Measurements from ENCODE around the gene MRTFA.

MRTFA gene

GRCh38 chr22:40621309-40622151 lies 15.0 kb downstream of the MRTFA start:
- TF ChIP-seq GATA2 (IDR thresholded peaks at IDR 0.05; ENCODE audit: low read depth, low read length) (no peak), GATA3 (IDR thresholded peaks at IDR 0.05; ENCODE audit: low read depth, low read length) (no peak)

DNA sequence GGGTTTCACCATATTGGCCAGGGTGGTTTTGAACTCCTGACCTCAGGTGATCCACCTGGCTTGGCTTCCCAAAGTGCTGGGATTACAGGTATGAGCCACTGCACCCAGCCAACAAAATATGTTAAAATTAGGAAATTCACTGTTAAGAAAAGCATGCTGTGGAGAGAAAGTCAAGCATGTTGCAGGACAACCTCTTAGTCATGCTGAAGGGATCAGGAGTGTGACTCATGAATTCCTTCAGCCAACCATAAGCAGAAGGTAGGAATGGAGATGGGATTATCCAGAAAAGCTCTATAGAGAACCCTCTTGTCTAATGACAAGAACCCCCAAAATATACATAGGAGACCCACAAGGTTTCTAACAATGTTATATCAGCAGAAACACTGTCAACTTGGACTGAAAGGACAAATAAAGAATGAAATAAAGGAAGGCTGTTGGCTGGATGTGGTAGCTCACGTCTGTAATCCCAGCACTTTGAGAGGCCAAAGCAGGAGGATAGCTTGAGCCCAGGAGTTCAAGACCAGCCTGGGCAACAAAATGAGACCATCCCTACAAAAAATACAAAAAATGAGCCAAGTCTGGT lies 16.0 kb downstream of the MRTFA start:
- no peak for TF ChIP-seq GATA3 (IDR thresholded peaks at IDR 0.05; ENCODE audit: low read depth, low read length)
- TF ChIP-seq GATA2 (IDR thresholded peaks at IDR 0.05; ENCODE audit: low read depth, low read length): no peak

DNA sequence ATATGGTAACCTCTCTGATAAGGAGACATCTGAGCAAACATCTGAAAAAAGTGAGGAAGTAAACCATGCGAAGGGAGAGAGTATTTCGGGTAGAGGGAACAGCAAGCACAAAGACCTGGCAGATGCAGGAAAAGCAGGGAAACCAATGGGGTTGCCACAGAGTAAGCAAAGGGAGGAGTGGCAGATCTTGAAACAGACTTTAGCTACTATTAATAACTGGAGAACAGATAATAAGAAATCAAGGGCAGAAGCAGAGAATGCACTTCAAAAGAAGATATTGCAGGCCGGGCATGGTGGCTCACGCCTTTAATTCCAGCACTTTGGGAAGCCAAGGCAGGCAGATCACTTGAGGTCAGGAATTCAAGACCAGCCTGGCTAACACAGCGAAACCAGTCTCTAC lies 18.1 kb downstream of the MRTFA start:
- no peak for TF ChIP-seq GATA3 (IDR thresholded peaks at IDR 0.05; ENCODE audit: low read depth, low read length)

DNA sequence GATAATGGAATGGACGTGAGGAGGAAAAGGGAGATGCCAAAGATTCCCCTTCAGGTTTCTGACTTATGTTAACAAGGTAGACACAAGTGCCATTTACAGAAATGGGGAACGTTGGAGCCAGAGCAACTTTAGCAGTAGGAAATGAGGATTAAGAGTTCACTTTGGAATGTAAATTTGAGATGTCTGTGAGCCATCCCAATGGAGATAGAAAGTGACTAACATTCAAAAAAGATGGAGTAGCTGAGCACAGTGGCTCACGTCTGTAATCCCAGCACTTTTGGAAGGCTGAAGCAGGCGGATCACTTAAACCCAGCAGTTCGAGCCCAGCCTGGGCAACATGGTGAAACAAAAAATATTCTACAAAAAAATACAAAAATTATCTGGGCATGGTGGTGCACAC lies 19.9 kb downstream of the MRTFA start:
- TF ChIP-seq GATA3 (IDR thresholded peaks at IDR 0.05; ENCODE audit: low read depth, low read length) (no peak), GATA2 (IDR thresholded peaks at IDR 0.05; ENCODE audit: low read depth, low read length) (no peak)

DNA sequence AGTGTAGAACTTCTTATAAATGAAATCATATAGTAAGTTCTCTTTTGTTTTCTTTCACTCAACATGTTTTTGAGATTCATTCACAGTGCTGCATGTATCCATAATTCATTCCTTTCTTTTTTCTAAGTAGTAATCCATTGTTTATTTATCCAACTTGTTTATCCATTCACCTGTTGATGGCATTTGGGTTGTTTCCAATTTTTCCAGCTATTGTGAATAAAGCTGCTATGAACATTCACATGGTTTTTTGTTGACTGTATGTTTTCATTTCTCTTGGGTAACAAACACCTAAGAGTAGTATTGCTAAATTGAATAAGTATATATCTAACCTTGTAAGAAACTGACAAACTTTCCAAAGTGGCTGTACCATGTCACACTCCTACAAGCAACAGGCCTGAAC lies 23.5 kb downstream of the MRTFA start:
- no peak for TF ChIP-seq GATA3 (IDR thresholded peaks at IDR 0.05; ENCODE audit: low read depth, low read length)
- no peak for TF ChIP-seq GATA2 (IDR thresholded peaks at IDR 0.05; ENCODE audit: low read depth, low read length)

GRCh38 chr22:40612291-40612751 lies 24.2 kb downstream of the MRTFA start:
- TF ChIP-seq GATA3 (IDR thresholded peaks at IDR 0.05; ENCODE audit: low read depth, low read length) (no peak), GATA2 (IDR thresholded peaks at IDR 0.05; ENCODE audit: low read depth, low read length) (no peak)

GRCh38 chr22:40611606-40612005 lies 24.9 kb downstream of the MRTFA start:
- TF ChIP-seq GATA3 (IDR thresholded peaks at IDR 0.05; ENCODE audit: low read depth, low read length): no peak
- TF ChIP-seq GATA2 (IDR thresholded peaks at IDR 0.05; ENCODE audit: low read depth, low read length): no peak

DNA sequence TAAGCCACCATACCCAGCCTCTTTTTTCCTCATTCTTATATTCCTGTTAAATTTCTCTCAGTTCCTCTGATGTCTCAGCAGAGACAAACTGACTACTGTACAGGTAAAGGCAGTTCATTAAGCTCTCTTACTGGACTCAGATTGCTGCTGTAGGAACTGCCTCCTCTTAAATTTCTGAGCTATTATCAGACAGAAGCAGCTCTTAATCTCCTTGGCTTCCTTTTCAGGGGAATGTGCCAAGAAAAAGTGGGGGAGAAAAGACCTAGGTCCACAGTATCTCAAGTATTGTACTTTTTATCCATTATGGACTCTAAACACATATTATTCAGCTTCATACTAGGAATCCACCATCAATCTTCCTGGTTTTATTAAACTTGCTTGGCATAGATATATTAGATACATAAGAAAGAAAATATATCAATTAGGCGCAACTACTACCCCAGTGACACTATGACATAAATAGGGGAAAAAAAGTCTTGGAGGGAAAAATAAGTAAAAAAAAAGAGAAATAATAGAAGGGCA lies 26.1 kb downstream of the MRTFA start:
- TF ChIP-seq GATA3 (IDR thresholded peaks at IDR 0.05; ENCODE audit: low read depth, low read length) (no peak), GATA2 (IDR thresholded peaks at IDR 0.05; ENCODE audit: low read depth, low read length) (no peak)

DNA sequence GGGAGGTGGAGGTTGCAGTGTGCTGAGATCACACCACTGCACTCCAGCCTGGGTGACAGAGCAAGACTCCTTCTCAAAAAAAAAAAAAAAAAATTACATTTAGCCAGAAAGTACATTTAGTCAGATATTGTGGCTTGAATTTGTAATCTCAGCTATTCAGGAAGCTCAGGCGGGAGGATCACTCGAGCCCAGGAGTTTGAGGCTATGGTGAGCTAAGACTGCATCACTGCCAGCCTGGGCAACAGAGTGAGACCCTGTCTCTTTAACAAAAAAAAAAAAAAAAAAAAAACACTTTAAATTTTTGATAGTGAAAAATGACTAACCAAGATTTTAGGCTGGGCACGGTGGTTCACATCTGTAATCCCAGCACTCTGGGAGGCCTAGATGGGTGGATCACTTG lies 27.3 kb downstream of the MRTFA start:
- TF ChIP-seq GATA2 (IDR thresholded peaks at IDR 0.05; ENCODE audit: low read depth, low read length) (no peak), GATA3 (IDR thresholded peaks at IDR 0.05; ENCODE audit: low read depth, low read length) (no peak)

DNA sequence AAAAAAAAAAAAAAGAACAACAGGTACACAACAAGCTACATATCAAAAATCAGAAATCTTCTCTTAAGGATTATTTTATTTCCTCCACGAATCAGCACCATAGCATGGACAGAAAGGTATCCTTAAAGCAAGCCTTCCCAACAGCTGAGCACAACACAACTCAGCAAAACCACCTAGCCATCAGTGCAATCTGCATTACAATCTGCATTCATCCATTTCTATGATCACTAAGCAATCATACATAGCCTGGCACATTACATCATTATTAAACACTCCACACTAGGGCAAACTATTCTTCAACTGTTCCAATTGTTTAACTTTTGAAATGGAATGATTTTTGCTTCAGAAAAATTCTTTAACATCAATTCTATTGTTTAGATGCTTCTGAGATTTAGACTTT lies 29.0 kb downstream of the MRTFA start:
- TF ChIP-seq GATA3 (IDR thresholded peaks at IDR 0.05; ENCODE audit: low read depth, low read length) (no peak), GATA2 (IDR thresholded peaks at IDR 0.05; ENCODE audit: low read depth, low read length) (no peak)

- TF ChIP-seq GATA3 (IDR thresholded peaks at IDR 0.05; ENCODE audit: low read depth, low read length) (no peak), GATA2 (IDR thresholded peaks at IDR 0.05; ENCODE audit: low read depth, low read length) (no peak)
Observed at GRCh38 chr22:40606306-40606705, 30.2 kb downstream of the MRTFA start.

DNA sequence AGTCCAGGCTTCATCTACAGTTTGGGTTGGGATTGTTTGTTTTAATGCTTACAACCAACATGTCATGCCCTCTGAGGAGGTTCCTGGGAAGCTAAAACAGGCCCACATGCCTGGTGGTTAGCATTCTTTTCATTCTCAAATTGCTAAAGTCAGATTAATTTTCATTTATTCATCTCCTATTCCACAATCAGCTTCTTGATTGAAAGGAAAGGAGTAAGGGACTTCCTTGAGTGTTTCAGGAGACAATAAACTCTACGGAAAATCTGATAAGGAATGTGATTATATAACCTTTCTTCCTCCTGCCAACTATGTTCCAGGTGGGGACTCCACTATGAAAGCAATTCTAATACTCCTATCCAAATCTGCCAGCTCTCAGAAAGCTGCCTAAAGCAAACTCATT lies 30.8 kb downstream of the MRTFA start:
- TF ChIP-seq GATA2 (IDR thresholded peaks at IDR 0.05; ENCODE audit: low read depth, low read length): no peak
- TF ChIP-seq GATA3 (IDR thresholded peaks at IDR 0.05; ENCODE audit: low read depth, low read length): no peak

- TF ChIP-seq GATA3 (IDR thresholded peaks at IDR 0.05; ENCODE audit: low read depth, low read length) (no peak), GATA2 (IDR thresholded peaks at IDR 0.05; ENCODE audit: low read depth, low read length) (no peak)
Observed at GRCh38 chr22:40603088-40603605, 33.4 kb downstream of the MRTFA start.

DNA sequence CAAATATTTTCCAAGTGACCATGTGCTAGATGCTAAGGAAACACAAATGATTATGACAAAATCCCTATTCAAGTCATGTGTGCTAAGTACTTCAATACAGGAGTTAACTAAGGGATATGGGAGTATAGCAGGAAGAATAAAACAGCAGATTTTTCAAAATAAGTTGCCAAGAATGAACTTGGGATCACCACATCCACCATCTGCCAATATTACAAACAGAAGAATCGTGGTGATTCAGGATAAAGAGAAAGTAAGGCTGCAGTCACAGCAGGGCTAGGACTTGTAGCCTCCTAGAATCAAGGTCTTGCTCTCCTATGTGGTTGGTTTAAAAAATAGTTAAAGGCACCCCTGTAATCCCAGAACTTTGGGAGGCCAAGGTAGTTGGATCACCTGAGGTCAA lies 34.3 kb downstream of the MRTFA start:
- TF ChIP-seq GATA2 (IDR thresholded peaks at IDR 0.05; ENCODE audit: low read depth, low read length) (no peak), GATA3 (IDR thresholded peaks at IDR 0.05; ENCODE audit: low read depth, low read length) (no peak)

- TF ChIP-seq GATA3 (IDR thresholded peaks at IDR 0.05; ENCODE audit: low read depth, low read length) (no peak), GATA2 (IDR thresholded peaks at IDR 0.05; ENCODE audit: low read depth, low read length) (no peak)
Observed at GRCh38 chr22:40599731-40600130, 36.8 kb downstream of the MRTFA start.
